Measurements from ENCODE around the gene DMAC2L. TPM values are rescaled to one million over a fixed set of nuclear protein-coding genes. Genes with fewer than 3 reads are reported as not detected.

The DMAC2L gene
- total and polyA plus RNA-seq, 10 of the 15 experiments (the other 5 are each of a cell fraction or from before 2014, with no cell fraction given), result 9.5 to 76.3 (median 28.2) TPM

GRCh38 chr14:50335989-50336824 is 24.1 kb downstream of the DMAC2L start:
- Histone ChIP-seq H3K27me3 (replicated peaks in 1 of 2; ENCODE audit: control insufficient read depth in 2 of 2, insufficient read depth in 2 of 2, low read length in 1 of 2) (no peaks in the 10 kb centered on the region), H3K4me3 (no peak overlapping the region; the same call in 1 of the 2 replicates), H3K4me1 (ENCODE audit: control insufficient read depth, insufficient read depth, low read length) (peaks cover 5% of the 10 kb centered on the region), H2AFZ (ENCODE audit: control insufficient read depth, low read depth, low read length) (peak overlapping the region; percentile 49), H3K27ac (ENCODE audit: control insufficient read depth, insufficient read depth) (peak overlapping the region; percentile 35), H4K20me1 (ENCODE audit: control insufficient read depth, insufficient read depth) (no peaks in the 10 kb centered on the region), H3K9me3 (replicated peaks; ENCODE audit: control insufficient read depth, insufficient read depth, low read length) (no peaks in the 10 kb centered on the region), H3K79me2 (ENCODE audit: control insufficient read depth, insufficient read depth, low read length) (no peaks in the 10 kb centered on the region), H3K9ac (ENCODE audit: control insufficient read depth, insufficient read depth, low read length) (peak overlapping the region; percentile 14; the same call in 1 of the 2 replicates), H3K4me2 (ENCODE audit: control insufficient read depth, insufficient read depth) (peak overlapping the region; percentile 52; the same call in 1 of the 2 replicates), H3K36me3 (ENCODE audit: control insufficient read depth in 2 of 2, insufficient read depth in 2 of 2, low read length in 1 of 2) (peaks cover 2 to 11% of the 10 kb centered on the region in 2 experiments; a peak in 3 of 4 replicates)
- WGBS (ENCODE audit: insufficient coverage, insufficient replicate concordance, low lambda C conversion rate, missing lambda C conversion rate), result 81% methylated on average over 7 of the region's 7 CpGs
- no peak for DNase-seq (ENCODE audit: low read depth, low spot score)
- no peak for FAIRE-seq
- TF ChIP-seq EED (IDR thresholded peaks at IDR 0.05; ENCODE audit: low read depth), result peak; percentile 52; the same call in 1 of the 2 replicates
- TF ChIP-seq POLR2AphosphoS5 (IDR thresholded peaks at IDR 0.05; ENCODE audit: low read length), result no peak
- POLR2A ChIA-PET, result interaction anchor here (1.4 kb wide), 1 partner anchor 115 kb away, joined by 3 read pairs; no protein-coding TSS in a partner anchor
- RAD21 ChIA-PET (ENCODE audit: unreplicated experiment), result no interaction called here
- SMC1A ChIA-PET (ENCODE audit: uncharacterized antibody, unreplicated experiment), result interaction anchor here (1.6 kb wide), 1 partner anchor 16 kb away, joined by 6 read pairs; no protein-coding TSS in a partner anchor
- intact Hi-C loops (cut with micrococcal nuclease; ENCODE audit: unreplicated experiment) (no loop called here), in situ Hi-C loops (cut with MboI) (no loop called here)
- no peak; the same call in 1 of the 3 replicates for ATAC-seq
- BruUV-seq (replicated peaks), result no TSS peak
- CTCF ChIA-PET, result interaction anchor here (2.2 kb wide), 1 partner anchor 15 kb away, joined by 14 read pairs; no protein-coding TSS in a partner anchor

GRCh38 chr14:50338587-50338986 is 26.5 kb downstream of the DMAC2L start:
- ChIA-PET RAD21 (ENCODE audit: unreplicated experiment) (no interaction called here), POLR2A (interaction anchor here (0.6 kb wide), 1 partner anchor 128 kb away, joined by 4 read pairs; no protein-coding TSS in a partner anchor), SMC1A (ENCODE audit: uncharacterized antibody, unreplicated experiment) (no interaction called here), CTCF (interaction anchor here (0.6 to 2.0 kb wide), 2 partner anchors 17 to 1666 kb away, joined by 4 to 5 read pairs; no protein-coding TSS in a partner anchor)
- intact Hi-C loops (cut with micrococcal nuclease; ENCODE audit: unreplicated experiment) (no loop called here), in situ Hi-C loops (cut with MboI) (no loop called here)
- no peak overlapping the region for H2AFZ ChIP-seq (ENCODE audit: control insufficient read depth, low read depth, low read length)
- no peaks in the 10 kb centered on the region for H3K79me2 ChIP-seq (ENCODE audit: control insufficient read depth, insufficient read depth, low read length)
- no peak for DNase-seq (ENCODE audit: low read depth, low spot score)
- peaks cover 0 to 4% of the 10 kb centered on the region in 2 experiments; a peak in 1 of 4 replicates for H3K36me3 ChIP-seq (ENCODE audit: control insufficient read depth in 2 of 2, insufficient read depth in 2 of 2, low read length in 1 of 2)
- H3K4me2 ChIP-seq (ENCODE audit: control insufficient read depth, insufficient read depth), result no peak overlapping the region
- no peak overlapping the region for H3K9ac ChIP-seq (ENCODE audit: control insufficient read depth, insufficient read depth, low read length)
- no peaks in the 10 kb centered on the region for H3K27me3 ChIP-seq (replicated peaks in 1 of 2; ENCODE audit: control insufficient read depth in 2 of 2, insufficient read depth in 2 of 2, low read length in 1 of 2)
- FAIRE-seq, result no peak
- no peak overlapping the region for H3K27ac ChIP-seq (ENCODE audit: control insufficient read depth, insufficient read depth)
- no peaks in the 10 kb centered on the region for H3K9me3 ChIP-seq (replicated peaks; ENCODE audit: control insufficient read depth, insufficient read depth, low read length)
- peaks cover 11% of the 10 kb centered on the region for H3K4me1 ChIP-seq (ENCODE audit: control insufficient read depth, insufficient read depth, low read length)
- H3K4me3 ChIP-seq, result no peak overlapping the region
- no peaks in the 10 kb centered on the region for H4K20me1 ChIP-seq (ENCODE audit: control insufficient read depth, insufficient read depth)
- WGBS (ENCODE audit: insufficient coverage, insufficient replicate concordance, low lambda C conversion rate, missing lambda C conversion rate), result 97% methylated on average over 2 of the region's 2 CpGs
- ATAC-seq, result no peak
- no TSS peak for BruUV-seq (replicated peaks)
- TF ChIP-seq IRF4 (IDR thresholded peaks at IDR 0.05; ENCODE audit: low read depth, low read length), result no peak
- TF ChIP-seq SREBF1 (IDR thresholded peaks at IDR 0.05; ENCODE audit: low read length), result no peak
- TF ChIP-seq CREB1 (IDR thresholded peaks at IDR 0.05; ENCODE audit: low read depth), result no peak
- no peak for TF ChIP-seq HDAC6 (IDR thresholded peaks at IDR 0.05; ENCODE audit: unreplicated experiment)
- TF ChIP-seq POLR2AphosphoS5 (IDR thresholded peaks at IDR 0.05; ENCODE audit: low read length), result no peak
- no peak for TF ChIP-seq ZBED1 (IDR thresholded peaks at IDR 0.05; ENCODE audit: borderline replicate concordance)
- TF ChIP-seq ATF2 (IDR thresholded peaks at IDR 0.05; ENCODE audit: low read length), result no peak
- TF ChIP-seq IRF5 (IDR thresholded peaks at IDR 0.05; ENCODE audit: borderline replicate concordance), result no peak
- no peak for TF ChIP-seq CBX3 (IDR thresholded peaks at IDR 0.05; ENCODE audit: borderline replicate concordance, low read depth)
